ENCODE measurements around the gene GRAMD1A. TPM values are rescaled to one million over a fixed set of nuclear protein-coding genes. Genes with fewer than 3 reads are reported as not detected.

GRAMD1A gene
- 10 to 100 TPM; 29.6 to 36.2 TPM for total RNA-seq
- 100 to 1,000 TPM in 1 of 2 donors, 10 to 100 TPM in 1; 92.5 to 111 TPM for polyA plus RNA-seq (ENCODE audit: insufficient read length in 2 of 2)
- long read RNA-seq, donor 1, partial matches to known transcripts, result 0 of 19 reads
- long read RNA-seq, donor 1, other reads (novel, unspliced or antisense), result 19 of 19 reads
- long read RNA-seq, donor 2, partial matches to known transcripts, result 10 of 10 reads
- long read RNA-seq, donor 2, other reads (novel, unspliced or antisense), result 0 of 10 reads
- long read RNA-seq, donor 3, partial matches to known transcripts, result 6 of 23 reads
- long read RNA-seq, donor 3, other reads (novel, unspliced or antisense), result 16 of 23 reads
- long read RNA-seq, donor 4, partial matches to known transcripts, result 5 of 21 reads
- long read RNA-seq, donor 4, other reads (novel, unspliced or antisense), result 7 of 21 reads

GRCh38 chr19:34999498-35000337 lies at the start of gene GRAMD1A:
GRAMD1A (plus strand) TSS chr19:35000323; CDS start chr19:35000479, 156 bp downstream.
- H3K4me3 ChIP-seq (ENCODE audit: low read depth, low read length), result peak within 1 kb of the TSS; percentile 78
- peaks cover 23% of the 10 kb centered on the region for H3K36me3 ChIP-seq (ENCODE audit: control insufficient read depth, insufficient read depth, low read length)
- peaks cover 39% of the 10 kb centered on the region for H3K4me1 ChIP-seq (ENCODE audit: control insufficient read depth, insufficient read depth, low read length)
- DNase-seq (ENCODE audit: low read depth in 4 of 6, low spot score in 6 of 6), result peak; percentile 70 to 95 (median 81)
- H3K27ac ChIP-seq (ENCODE audit: low read depth, low read length), result peak within 1 kb of the TSS; percentile 99
- H3K9me3 ChIP-seq (ENCODE audit: control insufficient read depth, insufficient read depth, low read length), result no peaks in the 10 kb centered on the region
- whole genome bisulfite sequencing (ENCODE audit: insufficient coverage), result 4% methylated on average over 19 of the region's 45 CpGs
- H3K27me3 ChIP-seq (ENCODE audit: control insufficient read depth, insufficient read depth, low read length), result no peaks in the 10 kb centered on the region

GRCh38 chr19:34953092-34953491 lies 47.0 kb upstream of the GRAMD1A start:
- no peak for DNase-seq (ENCODE audit: low read depth in 4 of 6, low spot score in 6 of 6)
- no peaks in the 10 kb centered on the region for H3K27me3 ChIP-seq (ENCODE audit: control insufficient read depth, insufficient read depth, low read length)

GRCh38 chr19:34957830-34958751 lies 42.0 kb upstream of the GRAMD1A start:
- no peak for DNase-seq (ENCODE audit: low read depth in 4 of 6, low spot score in 6 of 6)
- 100% methylated on average over 10 of the region's 22 CpGs for WGBS (ENCODE audit: insufficient coverage)
- no peak overlapping the region for H3K27ac ChIP-seq (ENCODE audit: low read depth, low read length)
- H3K4me3 ChIP-seq (ENCODE audit: low read depth, low read length), result no peak overlapping the region
- H3K36me3 ChIP-seq (ENCODE audit: control insufficient read depth, insufficient read depth, low read length), result peaks cover 52% of the 10 kb centered on the region
- H3K9me3 ChIP-seq (ENCODE audit: control insufficient read depth, insufficient read depth, low read length), result peaks cover 28% of the 10 kb centered on the region
- H3K4me1 ChIP-seq (ENCODE audit: control insufficient read depth, insufficient read depth, low read length), result peaks cover 17% of the 10 kb centered on the region
- H3K27me3 ChIP-seq (ENCODE audit: control insufficient read depth, insufficient read depth, low read length), result no peaks in the 10 kb centered on the region

More at GRCh38 chr19:34953092-34953491, 47.0 kb upstream of the GRAMD1A start:
- Histone ChIP-seq H3K4me1 (ENCODE audit: control insufficient read depth, insufficient read depth, low read length) (no peaks in the 10 kb centered on the region), H3K9me3 (ENCODE audit: control insufficient read depth, insufficient read depth, low read length) (peaks cover 19% of the 10 kb centered on the region), H3K4me3 (ENCODE audit: low read depth, low read length) (no peak overlapping the region), H3K36me3 (ENCODE audit: control insufficient read depth, insufficient read depth, low read length) (peaks cover 17% of the 10 kb centered on the region), H3K27ac (ENCODE audit: low read depth, low read length) (no peak overlapping the region)

- peaks cover 22% of the 10 kb centered on the region for H3K9me3 ChIP-seq (ENCODE audit: control insufficient read depth, insufficient read depth, low read length)
- WGBS (ENCODE audit: insufficient coverage), result 100% methylated on average over 4 of the region's 7 CpGs
- no peak overlapping the region for H3K27ac ChIP-seq (ENCODE audit: low read depth, low read length)
Observed at GRCh38 chr19:34959021-34959420, 41.1 kb upstream of the GRAMD1A start.

GRCh38 chr19:34960103-34960805 lies 39.9 kb upstream of the GRAMD1A start:
- Histone ChIP-seq H3K27ac (ENCODE audit: low read depth, low read length) (no peak overlapping the region), H3K36me3 (ENCODE audit: control insufficient read depth, insufficient read depth, low read length) (peaks cover 52% of the 10 kb centered on the region), H3K27me3 (ENCODE audit: control insufficient read depth, insufficient read depth, low read length) (no peaks in the 10 kb centered on the region), H3K4me1 (ENCODE audit: control insufficient read depth, insufficient read depth, low read length) (peaks cover 29% of the 10 kb centered on the region), H3K4me3 (ENCODE audit: low read depth, low read length) (no peak overlapping the region), H3K9me3 (ENCODE audit: control insufficient read depth, insufficient read depth, low read length) (peaks cover 22% of the 10 kb centered on the region)
- DNase-seq (ENCODE audit: low read depth in 4 of 6, low spot score in 6 of 6), result no peak
- WGBS (ENCODE audit: insufficient coverage), result 100% methylated on average over 5 of the region's 8 CpGs

More at GRCh38 chr19:34959021-34959420, 41.1 kb upstream of the GRAMD1A start:
- Histone ChIP-seq H3K4me3 (ENCODE audit: low read depth, low read length) (no peak overlapping the region), H3K36me3 (ENCODE audit: control insufficient read depth, insufficient read depth, low read length) (peaks cover 52% of the 10 kb centered on the region), H3K27me3 (ENCODE audit: control insufficient read depth, insufficient read depth, low read length) (no peaks in the 10 kb centered on the region), H3K4me1 (ENCODE audit: control insufficient read depth, insufficient read depth, low read length) (peaks cover 24% of the 10 kb centered on the region)
- DNase-seq (ENCODE audit: low read depth in 4 of 6, low spot score in 6 of 6), result no peak

- H3K4me1 ChIP-seq (ENCODE audit: control insufficient read depth, insufficient read depth, low read length), result peaks cover 29% of the 10 kb centered on the region
- WGBS (ENCODE audit: insufficient coverage), result 96% methylated on average over 9 of the region's 12 CpGs
- H3K36me3 ChIP-seq (ENCODE audit: control insufficient read depth, insufficient read depth, low read length), result peaks cover 52% of the 10 kb centered on the region
- no peak for DNase-seq (ENCODE audit: low read depth in 4 of 6, low spot score in 6 of 6)
- H3K27me3 ChIP-seq (ENCODE audit: control insufficient read depth, insufficient read depth, low read length), result no peaks in the 10 kb centered on the region
- no peak overlapping the region for H3K27ac ChIP-seq (ENCODE audit: low read depth, low read length)
- H3K9me3 ChIP-seq (ENCODE audit: control insufficient read depth, insufficient read depth, low read length), result peaks cover 22% of the 10 kb centered on the region
- H3K4me3 ChIP-seq (ENCODE audit: low read depth, low read length), result no peak overlapping the region
Observed at GRCh38 chr19:34960940-34961679, 39.0 kb upstream of the GRAMD1A start.

- 81% methylated on average over 4 of the region's 5 CpGs for WGBS (ENCODE audit: insufficient coverage)
- DNase-seq (ENCODE audit: low read depth in 4 of 6, low spot score in 6 of 6), result no peak
- H3K9me3 ChIP-seq (ENCODE audit: control insufficient read depth, insufficient read depth, low read length), result peaks cover 22% of the 10 kb centered on the region
- no peak overlapping the region for H3K27ac ChIP-seq (ENCODE audit: low read depth, low read length)
- H3K4me1 ChIP-seq (ENCODE audit: control insufficient read depth, insufficient read depth, low read length), result peaks cover 29% of the 10 kb centered on the region
- no peaks in the 10 kb centered on the region for H3K27me3 ChIP-seq (ENCODE audit: control insufficient read depth, insufficient read depth, low read length)
- H3K36me3 ChIP-seq (ENCODE audit: control insufficient read depth, insufficient read depth, low read length), result peaks cover 46% of the 10 kb centered on the region
- no peak overlapping the region for H3K4me3 ChIP-seq (ENCODE audit: low read depth, low read length)
Observed at GRCh38 chr19:34961775-34962686, 38.1 kb upstream of the GRAMD1A start.

Data from spinal cord (tissue), 10 donors.